ENCODE measurements around the gene MARCHF9.

MARCHF9 gene

DNA sequence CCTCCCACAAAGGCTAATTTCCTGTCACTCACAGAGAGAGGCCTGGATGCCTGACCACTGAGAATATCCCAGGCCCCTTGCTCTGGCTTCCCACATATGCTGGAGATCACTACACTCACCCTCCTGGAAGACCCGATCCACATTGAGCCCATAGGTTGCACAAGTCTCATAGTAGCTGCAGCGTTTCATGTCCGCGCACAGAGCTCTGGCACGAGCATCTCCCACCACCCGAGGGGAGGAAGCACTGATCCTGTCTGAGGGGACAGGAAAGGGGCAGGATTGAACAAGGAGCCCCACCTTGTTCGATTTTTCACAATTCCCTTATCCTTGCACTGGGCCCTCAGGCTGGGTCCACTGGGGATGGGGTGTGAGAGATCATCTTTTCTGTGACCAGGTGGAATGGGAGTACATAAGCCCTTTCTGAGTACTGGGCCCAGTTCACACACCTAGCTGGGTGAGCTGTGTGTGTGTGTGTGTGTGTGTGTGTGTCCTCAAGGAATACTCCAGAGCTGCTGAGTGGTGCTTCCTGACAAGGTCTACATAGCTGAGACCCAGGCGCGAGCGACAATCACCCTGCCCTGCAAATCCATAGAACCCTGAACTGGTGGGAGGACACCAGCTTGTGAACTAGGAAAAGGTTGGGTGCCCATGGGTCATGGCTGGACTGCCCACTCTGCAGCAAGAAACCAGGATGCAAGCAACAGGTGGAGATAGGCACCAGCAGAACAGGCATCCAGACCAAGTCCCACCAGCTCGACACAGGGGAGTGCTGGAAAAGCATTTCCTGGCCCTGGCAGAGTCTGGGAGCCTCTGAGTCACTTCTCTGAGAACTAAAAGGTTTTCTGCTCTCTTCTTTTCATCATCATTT is 21.9 kb upstream of the MARCHF9 start:
- DNase-seq (ENCODE audit: extremely low read depth, insufficient read length) = no peak
- no peak overlapping the region for H3K4me3 ChIP-seq (replicated peaks; ENCODE audit: low read depth, low read length)
- no peaks in the 10 kb centered on the region for H3K27me3 ChIP-seq (replicated peaks; ENCODE audit: control insufficient read depth, insufficient read depth, low read length)
- TF ChIP-seq, protein P1, sequence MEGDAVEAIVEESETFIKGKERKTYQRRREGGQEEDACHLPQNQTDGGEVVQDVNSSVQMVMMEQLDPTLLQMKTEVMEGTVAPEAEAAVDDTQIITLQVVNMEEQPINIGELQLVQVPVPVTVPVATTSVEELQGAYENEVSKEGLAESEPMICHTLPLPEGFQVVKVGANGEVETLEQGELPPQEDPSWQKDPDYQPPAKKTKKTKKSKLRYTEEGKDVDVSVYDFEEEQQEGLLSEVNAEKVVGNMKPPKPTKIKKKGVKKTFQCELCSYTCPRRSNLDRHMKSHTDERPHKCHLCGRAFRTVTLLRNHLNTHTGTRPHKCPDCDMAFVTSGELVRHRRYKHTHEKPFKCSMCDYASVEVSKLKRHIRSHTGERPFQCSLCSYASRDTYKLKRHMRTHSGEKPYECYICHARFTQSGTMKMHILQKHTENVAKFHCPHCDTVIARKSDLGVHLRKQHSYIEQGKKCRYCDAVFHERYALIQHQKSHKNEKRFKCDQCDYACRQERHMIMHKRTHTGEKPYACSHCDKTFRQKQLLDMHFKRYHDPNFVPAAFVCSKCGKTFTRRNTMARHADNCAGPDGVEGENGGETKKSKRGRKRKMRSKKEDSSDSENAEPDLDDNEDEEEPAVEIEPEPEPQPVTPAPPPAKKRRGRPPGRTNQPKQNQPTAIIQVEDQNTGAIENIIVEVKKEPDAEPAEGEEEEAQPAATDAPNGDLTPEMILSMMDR (IDR thresholded peaks at IDR 0.05; ENCODE audit: insufficient read depth, low read length, poor library complexity, severe bottlenecking) = no peak
- H3K36me3 ChIP-seq (ENCODE audit: control insufficient read depth, insufficient read depth, low read length) = peaks cover 24% of the 10 kb centered on the region

DNA sequence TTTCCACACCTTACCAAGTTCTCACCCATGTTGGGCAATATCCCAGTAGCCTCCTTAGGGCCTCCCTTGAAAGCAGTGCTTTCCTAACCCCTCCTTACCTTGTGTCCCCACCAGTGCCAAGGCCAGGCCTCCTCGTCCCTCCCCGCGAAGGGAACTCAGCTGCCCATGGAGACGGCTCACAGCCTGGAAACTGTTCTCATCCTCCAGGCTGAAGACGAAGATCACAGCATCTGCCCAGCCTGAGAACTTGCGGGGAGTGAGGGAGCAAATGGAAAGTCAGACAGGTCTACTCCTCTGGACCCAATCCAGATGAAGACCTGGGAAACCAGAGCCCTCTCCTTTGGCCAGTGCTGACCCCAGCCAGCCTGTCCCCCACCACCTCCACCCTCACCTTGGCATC is 21.0 kb upstream of the MARCHF9 start:
- no peaks in the 10 kb centered on the region for H3K27me3 ChIP-seq (replicated peaks; ENCODE audit: control insufficient read depth, insufficient read depth, low read length)
- H3K4me3 ChIP-seq (replicated peaks; ENCODE audit: low read depth, low read length) = no peak overlapping the region
- peaks cover 24% of the 10 kb centered on the region for H3K36me3 ChIP-seq (ENCODE audit: control insufficient read depth, insufficient read depth, low read length)
- no peak for DNase-seq (ENCODE audit: extremely low read depth, insufficient read length)
- TF ChIP-seq, protein P1 (IDR thresholded peaks at IDR 0.05; ENCODE audit: insufficient read depth, low read length, poor library complexity, severe bottlenecking) = no peak

GRCh38 chr12:57734591-57734990 is 20.3 kb upstream of the MARCHF9 start:
- Histone ChIP-seq H3K36me3 (ENCODE audit: control insufficient read depth, insufficient read depth, low read length) (peaks cover 22% of the 10 kb centered on the region), H3K4me3 (replicated peaks; ENCODE audit: low read depth, low read length) (no peak overlapping the region), H3K27me3 (replicated peaks; ENCODE audit: control insufficient read depth, insufficient read depth, low read length) (no peaks in the 10 kb centered on the region)
- TF ChIP-seq, protein P1 (IDR thresholded peaks at IDR 0.05; ENCODE audit: insufficient read depth, low read length, poor library complexity, severe bottlenecking) = no peak
- no peak for DNase-seq (ENCODE audit: extremely low read depth, insufficient read length)

DNA sequence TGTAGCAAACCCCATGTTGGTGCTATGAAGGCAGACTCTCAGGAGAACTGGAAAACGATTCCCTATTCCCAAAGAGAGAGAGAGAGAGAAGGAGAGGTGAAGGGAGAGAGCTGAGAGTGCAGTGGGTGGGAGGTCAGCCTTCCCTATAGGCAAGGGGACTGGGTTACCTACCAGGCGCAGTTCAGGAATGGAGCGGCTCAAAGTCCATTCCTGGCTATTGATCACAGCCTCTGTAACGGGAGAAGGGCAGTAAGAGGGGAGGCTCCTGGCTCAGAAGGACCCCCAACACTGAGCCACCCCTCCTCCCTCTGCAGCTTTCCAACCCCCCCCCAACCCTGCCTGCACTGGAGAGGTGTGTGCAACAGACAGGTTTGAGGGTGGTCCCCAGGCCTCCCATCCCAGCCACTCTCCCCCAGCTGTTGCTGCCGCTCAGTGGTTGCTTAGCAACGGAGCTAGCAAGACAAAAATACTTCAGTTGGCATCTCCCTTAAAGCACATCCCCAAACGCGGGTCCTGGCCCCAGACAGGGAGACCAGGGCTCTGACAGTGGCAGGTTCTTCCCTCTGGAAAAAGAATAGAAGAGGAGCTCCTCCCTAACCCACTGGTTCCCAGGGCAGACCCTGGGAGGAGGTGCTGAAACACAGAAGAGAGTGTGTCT is 19.6 kb upstream of the MARCHF9 start:
- Histone ChIP-seq H3K4me3 (replicated peaks; ENCODE audit: low read depth, low read length) (no peak overlapping the region), H3K36me3 (ENCODE audit: control insufficient read depth, insufficient read depth, low read length) (peaks cover 20% of the 10 kb centered on the region), H3K27me3 (replicated peaks; ENCODE audit: control insufficient read depth, insufficient read depth, low read length) (no peaks in the 10 kb centered on the region)
- TF ChIP-seq, protein P1 (IDR thresholded peaks at IDR 0.05; ENCODE audit: insufficient read depth, low read length, poor library complexity, severe bottlenecking) = no peak
- DNase-seq (ENCODE audit: extremely low read depth, insufficient read length) = no peak

GRCh38 chr12:57735952-57736740 is 18.8 kb upstream of the MARCHF9 start:
- no peak for DNase-seq (ENCODE audit: extremely low read depth, insufficient read length)
- Histone ChIP-seq H3K36me3 (ENCODE audit: control insufficient read depth, insufficient read depth, low read length) (peaks cover 15% of the 10 kb centered on the region), H3K4me3 (replicated peaks; ENCODE audit: low read depth, low read length) (no peak overlapping the region), H3K27me3 (replicated peaks; ENCODE audit: control insufficient read depth, insufficient read depth, low read length) (no peaks in the 10 kb centered on the region)
- TF ChIP-seq, protein P1 (IDR thresholded peaks at IDR 0.05; ENCODE audit: insufficient read depth, low read length, poor library complexity, severe bottlenecking) = no peak

Data from GM06990 (cell line).